Ishikawa (cell line): ENCODE results near the gene ZBTB2.

Experiments used
- FOXM1 ChIP-seq: IDR thresholded peaks from 2 replicates; pipeline ENCODE4 v1.6.1; 2012; ENCODE audit warnings: low read depth, borderline replicate concordance
- RAD21 ChIP-seq: IDR thresholded peaks from 2 replicates; pipeline ENCODE4 v1.6.1; 2012; ENCODE audit warnings: low read depth
- TEAD4 ChIP-seq: IDR thresholded peaks from 2 replicates; pipeline ENCODE4 v1.6.1; 2012
- YY1 ChIP-seq: IDR thresholded peaks from 2 replicates; pipeline ENCODE4 v1.6.1; 2012; ENCODE audit warnings: low read depth
- TF ChIP-seq, protein P1 (sequence below): IDR thresholded peaks from 2 replicates; pipeline ENCODE4 v1.6.1; 2012
- TF ChIP-seq, protein P2 (sequence below): IDR thresholded peaks from 2 replicates; pipeline ENCODE4 v1.6.1; 2012

DNA sequence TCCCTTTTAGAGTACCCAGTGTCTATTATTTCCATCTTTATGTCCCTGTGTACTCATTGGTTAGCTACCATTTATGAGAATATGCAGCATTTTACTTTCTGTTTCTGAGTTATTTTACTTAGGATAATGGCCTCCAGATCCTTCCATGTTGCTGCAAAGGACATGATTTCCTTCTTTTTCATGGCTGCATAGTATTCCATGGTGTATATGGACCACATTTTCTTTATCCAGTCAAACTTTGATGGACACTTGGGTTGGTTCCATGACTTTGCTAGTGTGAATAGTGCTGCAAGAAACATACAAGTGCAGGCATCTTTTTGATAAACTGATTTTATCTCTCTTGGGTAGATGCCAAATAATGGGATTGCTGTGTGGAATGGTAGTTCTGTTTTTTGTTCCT is 55.4 kb downstream of the ZBTB2 start:
- TF ChIP-seq, protein P1, sequence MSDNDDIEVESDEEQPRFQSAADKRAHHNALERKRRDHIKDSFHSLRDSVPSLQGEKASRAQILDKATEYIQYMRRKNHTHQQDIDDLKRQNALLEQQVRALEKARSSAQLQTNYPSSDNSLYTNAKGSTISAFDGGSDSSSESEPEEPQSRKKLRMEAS, result no peak
- TF ChIP-seq RAD21 (no peak), FOXM1 (no peak), YY1 (no peak), TEAD4 (no peak)
- TF ChIP-seq, protein P2, sequence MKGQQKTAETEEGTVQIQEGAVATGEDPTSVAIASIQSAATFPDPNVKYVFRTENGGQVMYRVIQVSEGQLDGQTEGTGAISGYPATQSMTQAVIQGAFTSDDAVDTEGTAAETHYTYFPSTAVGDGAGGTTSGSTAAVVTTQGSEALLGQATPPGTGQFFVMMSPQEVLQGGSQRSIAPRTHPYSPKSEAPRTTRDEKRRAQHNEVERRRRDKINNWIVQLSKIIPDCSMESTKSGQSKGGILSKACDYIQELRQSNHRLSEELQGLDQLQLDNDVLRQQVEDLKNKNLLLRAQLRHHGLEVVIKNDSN, result no peak
